K562 (cell line): ENCODE data around the gene CDK4. TPM values are rescaled to one million over a fixed set of nuclear protein-coding genes. Genes with fewer than 3 reads are reported as not detected.

Experiments
- ATAC-seq: fragments of 200-7000 bp; cut with Tn5 transposase; 3 replicates; pipeline ENCODE4 v1.9.1; 2020; ENCODE audit warnings: moderate library complexity
- BruUV-seq: library from RNA; stranded (reverse); fragments of 400-500 nt; replicated peaks from 2 replicates; lab custom pipeline; 2021; lab: Mats Ljungman, UMichigan
- CTCF ChIA-PET: fragments of 300-600 bp; formaldehyde crosslinking; extraction: SDS; loops from one replicate; lab custom pipeline; 2021; ENCODE audit warnings: low intra/inter-chr PET ratio; lab: Yijun Ruan, JAX
- POLR2A ChIA-PET: fragments of 300-600, 350-650 bp; sonication (Branson Sonifier 250); formaldehyde crosslinking; extraction: SDS; loops from one replicate; lab custom pipeline; 2021; ENCODE audit warnings: antibody characterized with exemption, inconsistent platforms; lab: Yijun Ruan, JAX
- DNase-seq, 4 experiments: peaks; one replicate each; pipeline versions ENCODE4 v3.0.0 to v3.0.0-alpha.2; 2011 to 2018; ENCODE audit warnings: low spot score in 3 of 4, mixed read lengths in 3 of 4; ENCODE audit errors: extremely low read depth in 1 of 4
- FAIRE-seq: peaks from 2 replicates; lab custom pipeline; 2011; peaks lifted over from hg19 to GRCh38; lab: Jason Lieb, UNC
- H2AFZ ChIP-seq: 2 replicates; pipeline ENCODE4 v1.6.0; 2011; ENCODE audit warnings: low read depth, low read length, control low read depth, inconsistent platforms
- H3K27ac ChIP-seq: fragments of 200-600 bp; 3 replicates; pipeline ENCODE4 v1.8.0; 2011; ENCODE audit warnings: low read depth, mild to moderate bottlenecking, control low read depth, inconsistent platforms, low read length, moderate library complexity, mixed read lengths; ENCODE audit errors: extremely low read depth
- H3K27me3 ChIP-seq, 2 experiments: fragments of 300-600 bp in 1 of 2; 2 replicates in 1 of 2; 3 replicates in 1 of 2; pipeline versions ENCODE4 v1.6.0 to v1.8.0; 2011; ENCODE audit warnings: inconsistent platforms in 2 of 2, low read length in 2 of 2, mild to moderate bottlenecking in 1 of 2, mixed read lengths in 1 of 2, moderate library complexity in 1 of 2; ENCODE audit not compliant: control insufficient read depth in 2 of 2, insufficient read depth in 2 of 2
- H3K36me3 ChIP-seq: fragments of 300-600 bp; 3 replicates; pipeline ENCODE4 v1.8.0; 2011; ENCODE audit warnings: mild to moderate bottlenecking, low read length, inconsistent platforms; ENCODE audit not compliant: control insufficient read depth, insufficient read depth
- H3K4me1 ChIP-seq, 2 experiments: fragments of 200-600 bp in 1 of 2; replicated peaks in 1 of 2; 2 replicates in 1 of 2; 3 replicates in 1 of 2; pipeline versions ENCODE4 v1.5.1 to v1.8.0; 2011; ENCODE audit warnings: inconsistent platforms in 2 of 2, low read length in 2 of 2, mild to moderate bottlenecking in 1 of 2, mixed read lengths in 1 of 2, moderate library complexity in 1 of 2; ENCODE audit not compliant: control insufficient read depth in 2 of 2, insufficient read depth in 2 of 2
- H3K4me2 ChIP-seq: 2 replicates; pipeline ENCODE4 v1.6.1; 2011; ENCODE audit warnings: low read length, control low read depth, inconsistent platforms, mixed read lengths; ENCODE audit not compliant: insufficient read depth
- H3K4me3 ChIP-seq: fragments of 200-600 bp; sonication (generic), shearing (Covaris generic); 2 replicates; pipeline ENCODE4 v1.5.1; 2016; ENCODE audit warnings: control low read depth, inconsistent platforms
- H3K79me2 ChIP-seq: fragments of 200-600 bp; 3 replicates; pipeline ENCODE4 v1.8.0; 2011; ENCODE audit warnings: low read length, inconsistent platforms; ENCODE audit not compliant: control insufficient read depth, insufficient read depth
- H3K9ac ChIP-seq, 2 experiments: 2 replicates each; pipeline versions ENCODE4 v1.6.0 to v1.6.1; 2011; ENCODE audit warnings: low read depth in 2 of 2, low read length in 2 of 2, control low read depth in 1 of 2, inconsistent platforms in 1 of 2, mild to moderate bottlenecking in 1 of 2, mixed read lengths in 1 of 2; ENCODE audit not compliant: insufficient read depth in 1 of 2
- H3K9me1 ChIP-seq: one replicate; pipeline ENCODE4 v1.6.0; 2011; ENCODE audit warnings: inconsistent platforms, mild to moderate bottlenecking, low read length, moderate library complexity; ENCODE audit not compliant: control insufficient read depth, insufficient read depth
- H3K9me3 ChIP-seq: replicated peaks from 2 replicates; pipeline ENCODE4 v1.5.1; 2011; ENCODE audit warnings: low read depth, low read length, inconsistent platforms; ENCODE audit not compliant: control insufficient read depth, insufficient read depth
- H4K20me1 ChIP-seq: replicated peaks from 2 replicates; pipeline ENCODE4 v1.6.1; 2011; ENCODE audit warnings: low read length, inconsistent platforms, mixed read lengths; ENCODE audit not compliant: control insufficient read depth, insufficient read depth
- CBX3 ChIP-seq, 2 experiments: IDR thresholded peaks; 1 replicate in 1 of 2; 2 replicates in 1 of 2; pipeline ENCODE4 v1.6.1; 2012; ENCODE audit warnings: inconsistent platforms in 2 of 2, low read length in 2 of 2, borderline replicate concordance in 1 of 2, control low read depth in 1 of 2
- CC2D1A ChIP-seq: fragments of 450-650 bp; IDR thresholded peaks from 2 replicates; pipeline ENCODE4 v1.6.1; 2017; ENCODE audit warnings: mild to moderate bottlenecking
- CHD1 ChIP-seq: fragments of 200-600 bp; sonication (generic); IDR thresholded peaks from one replicate; pipeline ENCODE4 v1.6.1; 2012; ENCODE audit warnings: mild to moderate bottlenecking, moderate library complexity, low read length, inconsistent platforms
- DIDO1 ChIP-seq: fragments of 450-650 bp; IDR thresholded peaks from 2 replicates; pipeline ENCODE4 v1.6.1; 2016; ENCODE audit warnings: low read depth, missing biosample characterization, missing genetic modification characterization
- MAFK ChIP-seq: IDR thresholded peaks from 2 replicates; pipeline ENCODE4 v1.6.1; 2011; ENCODE audit warnings: low read length, improper control_type of control experiment
- MECOM ChIP-seq: fragments of 250-450 bp; sonication (Bioruptor Pico); IDR thresholded peaks from 2 replicates; pipeline ENCODE4 v1.8.0; 2022; ENCODE audit warnings: inconsistent platforms
- MEIS2 ChIP-seq: fragments of 450-650 bp; IDR thresholded peaks from 2 replicates; pipeline ENCODE4 v1.6.1; 2014; ENCODE audit warnings: mild to moderate bottlenecking; ENCODE audit not compliant: partially characterized antibody
- NFATC3 ChIP-seq: fragments of 450-650 bp; IDR thresholded peaks from 2 replicates; pipeline ENCODE4 v1.6.1; 2017; ENCODE audit warnings: mild to moderate bottlenecking
- NFIX ChIP-seq: fragments of 250-450 bp; sonication (Bioruptor Pico); IDR thresholded peaks from 2 replicates; pipeline ENCODE4 v1.4.0; 2020; ENCODE audit warnings: low read depth, mild to moderate bottlenecking, moderate library complexity
- NR2C2 ChIP-seq, 2 experiments: fragments of 200-800 bp in 1 of 2; sonication (Bioruptor generic) in 1 of 2; sonication (generic) in 1 of 2; formaldehyde crosslinking in 1 of 2; IDR thresholded peaks; 2 replicates each; pipeline versions ENCODE4 v1.6.1 to v1.8.0; 2016 to 2022; ENCODE audit warnings: mild to moderate bottlenecking in 1 of 2, missing compliant biosample characterization in 1 of 2, missing genetic modification characterization in 1 of 2, missing genetic modification reagents in 1 of 2
- NR3C1 ChIP-seq: sonication (generic); formaldehyde crosslinking; IDR thresholded peaks from 2 replicates; pipeline ENCODE4 v1.8.1; 2022; ENCODE audit warnings: missing genetic modification reagents
- PHF21A ChIP-seq: fragments of 450-650 bp; IDR thresholded peaks from 2 replicates; pipeline ENCODE4 v1.6.1; 2017; ENCODE audit warnings: low read depth, borderline replicate concordance
- TAF15 ChIP-seq: fragments of 200-400 bp; formaldehyde crosslinking; IDR thresholded peaks from 2 replicates; pipeline ENCODE4 v1.6.1; 2017; ENCODE audit warnings: mild to moderate bottlenecking, low read depth, low read length, moderate library complexity
- WHSC1 ChIP-seq: IDR thresholded peaks from one replicate; pipeline ENCODE4 v1.6.1; 2012; ENCODE audit warnings: low read length, control low read depth, inconsistent platforms
- ZFX ChIP-seq: sonication (generic); formaldehyde crosslinking; IDR thresholded peaks from 2 replicates; pipeline ENCODE4 v1.8.0; 2022; ENCODE audit warnings: mild to moderate bottlenecking, missing genetic modification reagents, moderate library complexity
- ZNF212 ChIP-seq: fragments of 450-650 bp; formaldehyde crosslinking; IDR thresholded peaks from 2 replicates; pipeline ENCODE4 v1.4.0; 2020; ENCODE audit warnings: mild to moderate bottlenecking
- ZNF253 ChIP-seq: fragments of 250-450 bp; sonication (Bioruptor Pico); conservative IDR thresholded peaks from 2 replicates; pipeline ENCODE4 v1.6.1; 2021; ENCODE audit warnings: mild to moderate bottlenecking
- ZNF282 ChIP-seq: sonication (generic); formaldehyde crosslinking; IDR thresholded peaks from 2 replicates; pipeline ENCODE4 v1.8.1; 2023; ENCODE audit warnings: missing genetic modification reagents
- WGBS: fragments of 100-300 bp; shearing (Covaris generic); methylation state at CpG from one replicate; pipeline ENCODE4 v1.1.6; 2016; ENCODE audit warnings: low coverage, mixed read lengths; ENCODE audit not compliant: insufficient coverage; ENCODE audit errors: missing lambda C conversion rate; 5-methylcytosine and 5-hydroxymethylcytosine counted together
- in situ Hi-C: fragments of 300-500 bp; cut with MboI; formaldehyde crosslinking; loops from 4 replicates; pipeline ENCODE4 v1.15.0; 2018; ENCODE audit warnings: inconsistent platforms, mixed read lengths
- intact Hi-C: fragments of 100-400 bp; cut with micrococcal nuclease; formaldehyde crosslinking; loops from 2 replicates; pipeline ENCODE4 v1.14.2; 2022
- polyA plus RNA-seq, 8 experiments: library from polyadenylated mRNA; depleted of rRNA in 4 of 8; stranded (reverse) in 5 of 8; unstranded in 3 of 8; fragments of >200 nt; fragmentation: Nextera tagmentation in 2 of 8; fragmentation: Illumina TruSeq in 1 of 8; extraction: Ambion mirVana in 2 of 8; extraction: Trizol in 1 of 8; gene quantifications; 2 replicates each; pipeline versions ENCODE4 v1.2.1 to v1.2.3, GENCODE V29; 2011 to 2014; ENCODE audit warnings: inconsistent platforms in 1 of 8, missing spikeins in 1 of 8
- total RNA-seq, 7 experiments: library from RNA; depleted of rRNA in 6 of 7; stranded (reverse); fragments of >200 nt in 6 of 7; fragmentation: Illumina TruSeq in 2 of 7; extraction: Trizol in 2 of 7; gene quantifications; 2 replicates each; pipeline versions ENCODE4 v1.2.1 to v1.2.3, GENCODE V29; 2011 to 2021; ENCODE audit warnings: low replicate concordance in 1 of 7
- TF ChIP-seq, protein P1 (sequence below), 2 experiments: fragments of 450-650 bp in 1 of 2; IDR thresholded peaks; 2 replicates each; pipeline ENCODE4 v1.6.1; 2011 to 2017; ENCODE audit warnings: low read depth in 2 of 2, antibody characterized with exemption in 1 of 2, borderline replicate concordance in 1 of 2, low read length in 1 of 2, mild to moderate bottlenecking in 1 of 2, mixed read lengths in 1 of 2; ENCODE audit not compliant: control insufficient read depth in 1 of 2
- TF ChIP-seq, protein P2 (sequence below): fragments of 250-450 bp; sonication (Bioruptor Pico); IDR thresholded peaks from 2 replicates; pipeline ENCODE4 v1.6.1; 2021; ENCODE audit warnings: mild to moderate bottlenecking

The CDK4 gene
- total and polyA plus RNA-seq, 9 of the 15 experiments (the other 6 are each of a cell fraction or from before 2014, with no cell fraction given), result 37.8 to 436 (median 238) TPM

DNA sequence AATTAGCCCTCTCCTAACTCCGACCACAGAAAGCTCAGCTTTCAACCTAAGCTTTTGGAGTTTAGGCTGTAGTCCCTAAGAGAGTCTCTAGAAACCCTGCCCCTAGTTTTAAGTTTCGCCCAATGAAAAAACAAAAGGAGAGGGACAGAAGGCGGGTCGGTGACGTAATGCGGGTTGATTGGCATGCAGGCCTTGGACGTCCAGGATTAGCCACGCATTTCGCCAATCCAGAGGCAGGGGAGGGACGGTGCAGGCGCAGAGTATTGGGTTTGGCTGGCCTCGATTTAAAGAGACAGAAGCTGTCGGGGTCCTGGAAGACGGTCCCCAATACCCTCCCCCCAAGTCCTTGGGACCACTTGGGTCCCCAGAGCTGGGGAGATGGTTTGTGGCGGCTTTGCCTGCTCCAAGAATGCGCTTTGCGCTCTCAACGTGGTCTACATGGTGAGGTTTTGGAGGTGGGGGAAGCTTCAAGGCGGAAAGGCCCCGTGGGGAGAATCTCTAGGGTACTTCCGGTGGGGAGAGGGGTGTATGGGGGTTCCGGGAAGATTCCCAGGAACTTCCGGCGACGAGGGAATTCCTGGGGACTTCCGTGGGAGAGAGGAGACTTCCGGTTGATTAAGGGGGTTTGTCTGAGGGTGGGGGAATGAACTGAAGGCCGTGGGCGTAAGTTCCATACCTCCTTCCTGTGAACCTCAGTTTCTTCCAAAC is 7.2 kb downstream of the CDK4 start, which contains the start of gene TSPAN31:
Gene TSPAN31, plus strand, starts transcription at position 263 of the 708 bp plus-strand sequence. Its CDS starts 116 bp downstream, at position 379.
- CTCF ChIA-PET, result no interaction called here
- TF ChIP-seq NR2C2 (CRISPR knock-in tag; IDR thresholded peaks at IDR 0.05) (no peak), NR2C2 (tag; IDR thresholded peaks at IDR 0.05) (peak; percentile 23; the same call in 1 of the 2 replicates), MEIS2 (peak; percentile 79), NFATC3 (no peak; the same call in 1 of the 2 replicates), DIDO1 (no peak), WHSC1 (no peak), NR3C1 (CRISPR knock-in tag) (no peak), CHD1 (peak; percentile 68), TAF15 (no peak), CC2D1A (0 out of 2 replicates have a peak, but pooled peaks have one; percentile 21), CBX3 (IDR thresholded peaks at IDR 0.05; ENCODE audit: borderline replicate concordance in 1 of 2, low read length in 2 of 2) (no peak), MAFK (no peak), ZNF282 (CRISPR knock-in tag) (no peak), PHF21A (no peak), MECOM (CRISPR knock-in tag) (no peak), NFIX (CRISPR knock-in tag) (no peak; the same call in 1 of the 2 replicates), ZNF212 (CRISPR knock-in tag) (no peak), ZFX (CRISPR knock-in tag) (peak; percentile 58), ZNF253 (CRISPR knock-in tag) (no peak)
- TF ChIP-seq, protein P1, sequence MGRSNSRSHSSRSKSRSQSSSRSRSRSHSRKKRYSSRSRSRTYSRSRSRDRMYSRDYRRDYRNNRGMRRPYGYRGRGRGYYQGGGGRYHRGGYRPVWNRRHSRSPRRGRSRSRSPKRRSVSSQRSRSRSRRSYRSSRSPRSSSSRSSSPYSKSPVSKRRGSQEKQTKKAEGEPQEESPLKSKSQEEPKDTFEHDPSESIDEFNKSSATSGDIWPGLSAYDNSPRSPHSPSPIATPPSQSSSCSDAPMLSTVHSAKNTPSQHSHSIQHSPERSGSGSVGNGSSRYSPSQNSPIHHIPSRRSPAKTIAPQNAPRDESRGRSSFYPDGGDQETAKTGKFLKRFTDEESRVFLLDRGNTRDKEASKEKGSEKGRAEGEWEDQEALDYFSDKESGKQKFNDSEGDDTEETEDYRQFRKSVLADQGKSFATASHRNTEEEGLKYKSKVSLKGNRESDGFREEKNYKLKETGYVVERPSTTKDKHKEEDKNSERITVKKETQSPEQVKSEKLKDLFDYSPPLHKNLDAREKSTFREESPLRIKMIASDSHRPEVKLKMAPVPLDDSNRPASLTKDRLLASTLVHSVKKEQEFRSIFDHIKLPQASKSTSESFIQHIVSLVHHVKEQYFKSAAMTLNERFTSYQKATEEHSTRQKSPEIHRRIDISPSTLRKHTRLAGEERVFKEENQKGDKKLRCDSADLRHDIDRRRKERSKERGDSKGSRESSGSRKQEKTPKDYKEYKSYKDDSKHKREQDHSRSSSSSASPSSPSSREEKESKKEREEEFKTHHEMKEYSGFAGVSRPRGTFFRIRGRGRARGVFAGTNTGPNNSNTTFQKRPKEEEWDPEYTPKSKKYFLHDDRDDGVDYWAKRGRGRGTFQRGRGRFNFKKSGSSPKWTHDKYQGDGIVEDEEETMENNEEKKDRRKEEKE (IDR thresholded peaks at IDR 0.05; ENCODE audit: borderline replicate concordance in 1 of 2, control insufficient read depth in 1 of 2, low read depth in 2 of 2, low read length in 1 of 2), result no peak
- TF ChIP-seq, protein P2, sequence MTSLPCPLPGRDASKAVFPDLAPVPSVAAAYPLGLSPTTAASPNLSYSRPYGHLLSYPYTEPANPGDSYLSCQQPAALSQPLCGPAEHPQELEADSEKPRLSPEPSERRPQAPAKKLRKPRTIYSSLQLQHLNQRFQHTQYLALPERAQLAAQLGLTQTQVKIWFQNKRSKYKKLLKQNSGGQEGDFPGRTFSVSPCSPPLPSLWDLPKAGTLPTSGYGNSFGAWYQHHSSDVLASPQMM, result no peak

More for the DNA sequence above, 7.2 kb downstream of the CDK4 start, which contains the start of gene TSPAN31:
- peaks cover 40% of the 10 kb centered on the region for H3K36me3 ChIP-seq
- intact Hi-C loops, result no loop called here
- peak; percentile 99 for FAIRE-seq
- POLR2A ChIA-PET, result interaction anchor here (0.6 to 2.5 kb wide), 17 partner anchors 9 to 230 kb away, joined by 3 to 15 read pairs (median 3); partner anchors contain the start of genes CYP27B1, DDIT3, EEF1AKMT3 and METTL1
- H4K20me1 ChIP-seq, result no peaks in the 10 kb centered on the region
- BruUV-seq, result no TSS peak
- H3K27me3 ChIP-seq, result peaks cover 0 to 3% of the 10 kb centered on the region in 2 experiments; a peak in 2 of 5 replicates
- H3K9me3 ChIP-seq, result no peaks in the 10 kb centered on the region
- peak within 1 kb of the TSS; percentile 88 for H3K4me2 ChIP-seq
- H2AFZ ChIP-seq, result peak within 1 kb of the TSS; percentile 90
- peak; percentile 78 to 98 (median 88) for DNase-seq
- in situ Hi-C loops, result loop anchor here (10.0 kb wide), 1 partner anchor 430 kb away; no protein-coding TSS in a partner anchor
- peak within 1 kb of the TSS; percentile 88 to 95 for H3K9ac ChIP-seq
- peak; percentile 93 for ATAC-seq
- H3K9me1 ChIP-seq, result no peaks in the 10 kb centered on the region
- H3K4me1 ChIP-seq, result peaks cover 7 to 12% of the 10 kb centered on the region in 2 experiments; a peak in 3 of 5 replicates
- H3K27ac ChIP-seq, result peak within 1 kb of the TSS; percentile 84
- 1% methylated on average over 29 of the region's 29 CpGs for WGBS
- H3K79me2 ChIP-seq, result peaks cover 19% of the 10 kb centered on the region
- H3K4me3 ChIP-seq, result peak within 1 kb of the TSS; percentile 59
